Stimulated activated naive CD8-positive, alpha-beta T cell treated with anti-CD3 and anti-CD28 coated beads, Interleukin-15, Interleukin-2, amounts not matched to agents 100 ng/mL and 50 ng/mL, for 24 hours (primary cell): Measurements from ENCODE around the gene SAMD13.

ENCODE experiments used
- H3K27ac Mint-ChIP-seq: one replicate; pipeline ENCODE4 v1.8.0; 2021; ENCODE audit warnings: mild to moderate bottlenecking, mixed read lengths
- H3K27me3 Mint-ChIP-seq: one replicate; pipeline ENCODE4 v1.8.0; 2021; ENCODE audit warnings: mixed read lengths
- H3K36me3 Mint-ChIP-seq: one replicate; pipeline ENCODE4 v1.8.0; 2021; ENCODE audit warnings: low read depth, mixed read lengths
- H3K4me1 Mint-ChIP-seq: one replicate; pipeline ENCODE4 v1.8.0; 2021; ENCODE audit warnings: low read depth, mixed read lengths
- H3K4me3 Mint-ChIP-seq: one replicate; pipeline ENCODE4 v1.8.0; 2021; ENCODE audit warnings: mild to moderate bottlenecking, mixed read lengths
- H3K9me3 Mint-ChIP-seq: one replicate; pipeline ENCODE4 v1.8.0; 2021; ENCODE audit warnings: mixed read lengths

SAMD13 gene

DNA sequence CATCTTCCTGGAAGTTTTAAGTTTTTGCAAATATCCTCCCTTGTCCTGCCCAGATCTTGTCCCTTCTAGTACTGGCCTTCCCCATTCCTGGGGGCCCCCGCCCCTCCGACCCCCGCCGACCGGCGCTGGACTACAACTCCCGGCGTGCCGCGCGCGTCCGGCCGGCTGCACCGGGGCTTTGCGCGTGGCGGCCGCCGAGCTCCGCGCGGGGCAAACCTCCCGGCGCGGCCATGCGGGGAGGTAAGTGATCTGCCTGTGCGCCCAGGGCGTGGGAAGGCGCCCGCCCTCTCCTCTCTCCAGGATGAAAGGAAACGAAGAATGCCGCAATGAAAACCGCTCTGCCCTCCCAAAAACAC is 3.2 kb upstream of the SAMD13 start:
- peaks cover 44% of the 10 kb centered on the region for H3K4me1 Mint-ChIP-seq
- H3K9me3 Mint-ChIP-seq: no peaks in the 10 kb centered on the region
- H3K36me3 Mint-ChIP-seq: no peaks in the 10 kb centered on the region
- peak overlapping the region; percentile 80 for H3K27ac Mint-ChIP-seq
- peak overlapping the region; percentile 87 for H3K4me3 Mint-ChIP-seq
- no peaks in the 10 kb centered on the region for H3K27me3 Mint-ChIP-seq

DNA sequence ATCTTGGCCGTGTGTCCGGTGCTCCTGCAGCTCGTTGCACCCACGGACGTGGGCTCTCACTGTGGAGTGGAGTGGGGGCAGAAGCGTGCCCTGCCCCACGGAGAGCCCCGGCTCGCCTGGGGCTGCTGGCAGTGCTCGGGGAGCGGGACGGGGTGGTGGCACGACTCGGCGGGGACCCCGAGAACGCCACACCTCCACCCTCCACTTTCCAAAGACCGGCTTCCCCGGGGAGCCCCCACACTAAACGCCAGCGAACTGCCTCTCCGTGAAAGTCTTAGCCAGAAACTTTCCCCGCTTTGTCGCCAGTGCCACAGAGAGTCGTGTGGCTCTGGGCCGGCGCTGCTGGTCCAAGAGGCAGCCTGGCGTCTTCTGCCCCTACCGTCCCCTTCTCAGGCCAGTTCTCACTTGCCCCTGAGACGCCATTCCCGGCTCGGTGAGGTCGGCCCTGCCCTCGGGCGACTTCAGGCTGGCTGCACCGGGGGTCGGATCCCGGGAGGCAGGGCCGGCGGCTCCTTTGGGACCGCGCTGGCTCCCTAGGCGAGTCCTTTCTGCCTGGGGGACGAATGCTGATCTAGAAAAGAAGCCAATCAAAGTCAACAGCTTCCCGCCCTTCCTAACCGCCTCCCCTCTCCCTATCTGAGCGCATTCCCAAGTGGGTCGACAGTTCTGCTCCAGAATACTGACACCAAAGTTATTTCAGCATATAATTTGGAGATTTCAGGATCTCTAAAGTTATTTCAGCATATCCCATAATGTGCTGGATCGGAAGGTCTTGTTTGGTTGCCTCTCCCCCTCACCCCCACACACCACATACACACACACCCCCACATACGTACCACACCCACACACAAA is 2.6 kb upstream of the SAMD13 start:
- Mint-ChIP-seq H3K9me3 (no peaks in the 10 kb centered on the region), H3K4me1 (peaks cover 49% of the 10 kb centered on the region), H3K27me3 (no peaks in the 10 kb centered on the region), H3K4me3 (peak overlapping the region; percentile 87), H3K27ac (peak overlapping the region; percentile 90), H3K36me3 (no peaks in the 10 kb centered on the region)

DNA sequence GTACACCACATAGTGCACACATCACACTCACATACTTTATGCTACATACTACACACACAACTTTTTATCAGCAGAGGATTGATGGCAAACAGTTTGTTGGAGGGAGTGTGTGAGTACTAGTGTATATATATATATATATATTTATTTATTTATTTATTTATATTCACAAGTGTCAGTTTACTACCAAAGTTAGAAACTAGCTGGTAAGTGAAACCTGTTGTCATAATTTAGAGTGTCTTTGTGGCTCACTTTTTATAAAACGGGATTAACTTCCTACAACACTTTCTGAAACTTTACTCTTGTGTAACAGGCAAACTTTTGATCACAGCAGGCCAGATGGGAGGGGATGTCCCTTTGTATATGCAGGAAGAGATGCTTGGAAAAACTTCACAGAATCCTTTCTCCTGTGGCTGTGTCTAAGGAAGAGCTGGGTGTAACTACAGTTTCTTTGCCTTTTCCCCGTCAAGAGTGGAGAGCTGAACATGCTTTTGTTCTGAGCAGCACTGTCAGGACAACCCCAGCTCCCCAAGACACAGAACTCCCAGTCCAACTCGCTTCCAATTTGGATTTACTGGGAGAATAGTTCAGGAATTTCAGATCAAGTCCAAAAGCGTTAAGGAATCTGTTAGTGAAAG is 1.9 kb upstream of the SAMD13 start:
- peak overlapping the region; percentile 87 for H3K4me3 Mint-ChIP-seq
- no peaks in the 10 kb centered on the region for H3K36me3 Mint-ChIP-seq
- H3K4me1 Mint-ChIP-seq: peaks cover 53% of the 10 kb centered on the region
- H3K27me3 Mint-ChIP-seq: no peaks in the 10 kb centered on the region
- H3K9me3 Mint-ChIP-seq: no peaks in the 10 kb centered on the region
- peak overlapping the region; percentile 90 for H3K27ac Mint-ChIP-seq

DNA sequence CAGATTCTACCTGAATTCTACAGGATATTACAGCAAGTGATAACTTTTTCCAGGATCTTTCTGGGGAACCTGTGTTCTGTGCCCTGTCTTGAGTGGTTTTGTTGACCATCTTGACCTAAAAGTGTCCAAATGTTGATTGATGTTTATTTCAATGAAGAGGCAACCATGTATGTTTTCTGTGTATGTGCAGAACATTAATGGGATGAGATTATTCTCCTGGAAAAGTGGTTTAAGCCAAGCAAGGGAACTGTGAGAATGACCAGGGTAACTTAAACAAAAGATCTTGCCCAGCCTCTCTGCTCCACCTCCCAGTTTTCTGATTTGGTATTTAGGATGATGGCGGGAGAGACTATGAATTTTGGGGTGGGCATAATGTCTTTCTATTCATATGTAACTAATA is 1.0 kb upstream of the SAMD13 start:
- no peak overlapping the region for H3K4me3 Mint-ChIP-seq
- peaks cover 56% of the 10 kb centered on the region for H3K4me1 Mint-ChIP-seq
- H3K9me3 Mint-ChIP-seq: no peaks in the 10 kb centered on the region
- H3K27ac Mint-ChIP-seq: no peak overlapping the region
- H3K36me3 Mint-ChIP-seq: no peaks in the 10 kb centered on the region
- H3K27me3 Mint-ChIP-seq: no peaks in the 10 kb centered on the region

DNA sequence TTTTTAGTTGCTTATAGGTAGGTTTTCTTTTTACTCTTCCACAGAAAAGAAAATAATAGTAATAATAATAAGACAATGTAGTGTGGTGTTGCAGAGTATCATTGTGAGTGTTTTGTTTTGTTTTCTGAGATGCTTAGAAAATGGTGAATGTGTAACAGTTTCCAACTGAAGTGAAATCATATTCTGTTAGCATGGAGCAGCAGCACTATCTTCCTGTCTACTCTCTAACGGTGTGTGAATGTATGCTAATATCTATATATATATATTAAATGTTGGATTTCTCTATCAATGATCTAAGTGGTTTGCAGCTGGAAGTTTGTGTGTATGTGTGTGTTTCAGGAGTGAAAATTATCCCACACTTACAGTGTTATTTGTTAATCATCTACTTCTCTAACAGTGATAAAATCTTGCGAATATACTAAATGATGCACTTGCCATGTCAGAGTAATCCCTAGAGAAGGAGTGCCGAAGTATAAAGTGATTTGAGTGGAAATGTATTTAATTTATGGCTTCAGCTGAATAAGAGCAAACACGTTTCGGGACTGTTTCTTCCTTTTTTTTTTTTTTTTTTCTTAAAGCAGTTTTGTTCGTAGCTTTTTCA is 377 bp downstream of the SAMD13 start:
- Mint-ChIP-seq H3K4me1 (peaks cover 56% of the 10 kb centered on the region), H3K27ac (no peak overlapping the region), H3K4me3 (peak overlapping the region; percentile 77), H3K27me3 (no peaks in the 10 kb centered on the region), H3K36me3 (peaks cover 1% of the 10 kb centered on the region), H3K9me3 (peaks cover 1% of the 10 kb centered on the region)

DNA sequence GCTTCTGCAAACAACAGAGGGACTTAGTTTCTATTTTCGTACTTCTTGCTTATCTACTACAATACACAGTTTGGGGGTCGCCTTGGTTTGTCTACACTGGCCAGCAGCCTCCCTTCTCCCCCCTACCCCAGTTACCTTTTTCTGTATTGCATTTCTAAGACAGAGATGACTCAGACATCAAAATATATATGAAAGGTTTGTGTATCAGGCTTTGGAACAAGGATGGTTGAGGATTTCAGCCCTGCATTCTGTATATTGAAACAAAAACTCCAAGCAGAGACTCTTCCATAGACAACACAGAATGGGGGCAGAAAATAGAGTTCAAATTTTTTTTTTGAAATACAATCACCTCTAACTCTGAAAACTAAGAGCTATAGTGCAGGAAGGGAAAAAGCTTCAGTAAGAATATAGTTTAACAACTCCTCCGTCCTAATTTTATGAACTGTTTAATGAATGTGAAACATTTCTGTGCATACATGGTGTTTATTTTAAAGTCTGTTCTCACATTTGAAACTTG is 1.9 kb downstream of the SAMD13 start:
- no peak overlapping the region for H3K27ac Mint-ChIP-seq

DNA sequence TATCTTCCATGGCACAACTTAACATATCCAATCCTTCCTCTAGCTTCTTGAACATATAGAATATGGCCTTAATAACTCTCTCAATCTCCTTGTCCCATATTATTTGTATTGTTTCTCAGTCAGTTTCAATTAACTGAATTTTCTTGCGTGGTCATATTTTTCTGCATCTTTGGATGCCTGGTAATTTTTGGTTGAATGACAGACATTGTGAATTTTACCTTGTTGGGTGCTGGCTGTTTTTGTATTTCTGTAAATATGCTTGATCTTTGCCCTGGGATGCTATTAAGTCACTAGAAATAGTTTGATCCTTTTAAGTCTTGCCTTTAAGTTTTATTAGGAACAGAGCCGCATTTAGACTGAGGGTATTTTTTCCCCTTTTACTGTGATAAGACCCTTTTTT is 5.9 kb downstream of the SAMD13 start:
- H3K4me3 Mint-ChIP-seq: no peak overlapping the region
- no peaks in the 10 kb centered on the region for H3K27me3 Mint-ChIP-seq

More for the DNA sequence above, 1.9 kb downstream of the SAMD13 start:
- Mint-ChIP-seq H3K4me3 (peak overlapping the region; percentile 77), H3K36me3 (peaks cover 9% of the 10 kb centered on the region), H3K27me3 (no peaks in the 10 kb centered on the region), H3K9me3 (peaks cover 10% of the 10 kb centered on the region), H3K4me1 (peaks cover 52% of the 10 kb centered on the region)

DNA sequence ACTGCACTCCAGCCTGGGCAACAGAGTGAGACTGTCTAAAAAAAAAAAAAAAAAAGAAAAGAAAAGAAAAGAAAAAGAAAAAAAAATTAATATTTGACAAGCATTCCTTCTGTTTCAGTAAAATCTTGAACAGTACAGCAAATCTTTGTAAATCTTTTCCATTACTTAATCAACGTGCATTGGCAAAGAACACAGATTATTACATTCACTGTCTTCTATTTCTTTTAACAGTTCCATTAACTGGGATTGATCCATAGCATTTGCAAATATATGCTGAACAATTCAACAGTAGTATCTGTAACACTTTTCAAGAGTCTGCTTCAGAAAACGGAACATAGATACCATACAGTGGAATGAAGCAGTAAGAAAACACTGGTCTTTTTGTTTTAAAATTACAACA is 9.8 kb downstream of the SAMD13 start:
- peaks cover 10% of the 10 kb centered on the region for H3K9me3 Mint-ChIP-seq
- H3K4me3 Mint-ChIP-seq: no peak overlapping the region
- H3K36me3 Mint-ChIP-seq: peaks cover 9% of the 10 kb centered on the region
- no peaks in the 10 kb centered on the region for H3K27me3 Mint-ChIP-seq
- no peaks in the 10 kb centered on the region for H3K4me1 Mint-ChIP-seq
- no peak overlapping the region for H3K27ac Mint-ChIP-seq

More for the DNA sequence above, 5.9 kb downstream of the SAMD13 start:
- H3K27ac Mint-ChIP-seq: no peak overlapping the region
- H3K9me3 Mint-ChIP-seq: peaks cover 10% of the 10 kb centered on the region
- H3K4me1 Mint-ChIP-seq: peaks cover 21% of the 10 kb centered on the region
- H3K36me3 Mint-ChIP-seq: peaks cover 9% of the 10 kb centered on the region

DNA sequence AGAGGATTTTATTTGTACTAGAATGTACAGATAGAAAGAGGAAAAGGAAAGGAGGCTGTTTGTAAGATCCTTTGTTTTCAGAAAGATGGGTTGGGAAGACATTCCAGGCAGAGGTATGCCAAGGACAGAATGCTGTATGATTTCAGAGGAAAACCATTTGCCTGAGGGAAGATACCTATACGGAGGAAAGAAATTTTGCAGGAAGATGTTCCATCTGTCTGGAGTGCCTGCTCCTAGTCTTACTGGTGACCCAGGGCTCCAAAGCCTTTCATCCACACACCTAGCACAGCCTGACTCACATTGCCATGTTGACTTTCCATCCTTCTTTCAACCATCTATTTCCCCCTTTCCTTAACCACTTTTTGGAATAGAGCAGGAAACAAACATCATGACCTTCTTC is 18.2 kb downstream of the SAMD13 start:
- H3K9me3 Mint-ChIP-seq: no peaks in the 10 kb centered on the region
- H3K27ac Mint-ChIP-seq: no peak overlapping the region
- no peaks in the 10 kb centered on the region for H3K4me1 Mint-ChIP-seq
- no peak overlapping the region for H3K4me3 Mint-ChIP-seq
- H3K36me3 Mint-ChIP-seq: no peaks in the 10 kb centered on the region
- no peaks in the 10 kb centered on the region for H3K27me3 Mint-ChIP-seq

DNA sequence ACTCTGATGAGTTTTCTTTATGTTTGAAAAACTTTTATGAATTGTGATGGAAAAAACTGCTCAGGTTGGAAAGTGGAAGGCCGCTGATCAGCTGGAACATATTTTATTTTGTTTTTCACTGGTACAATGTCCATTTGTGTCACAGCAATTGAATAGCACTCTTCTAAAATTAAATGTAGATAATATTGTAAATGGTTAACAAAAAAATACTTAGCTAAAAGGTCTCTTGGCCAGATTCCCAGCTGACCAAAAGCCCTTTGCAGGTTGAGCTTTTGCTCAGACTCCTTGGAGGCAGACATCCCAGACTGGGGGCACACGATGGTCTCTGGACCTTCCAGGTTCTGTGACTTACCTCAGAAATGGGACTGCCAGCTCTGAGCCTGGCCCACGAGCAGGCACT is 26.3 kb downstream of the SAMD13 start:
- no peak overlapping the region for H3K4me3 Mint-ChIP-seq
- no peaks in the 10 kb centered on the region for H3K27me3 Mint-ChIP-seq
- H3K9me3 Mint-ChIP-seq: no peaks in the 10 kb centered on the region
- H3K27ac Mint-ChIP-seq: no peak overlapping the region
- no peaks in the 10 kb centered on the region for H3K4me1 Mint-ChIP-seq
- no peaks in the 10 kb centered on the region for H3K36me3 Mint-ChIP-seq

DNA sequence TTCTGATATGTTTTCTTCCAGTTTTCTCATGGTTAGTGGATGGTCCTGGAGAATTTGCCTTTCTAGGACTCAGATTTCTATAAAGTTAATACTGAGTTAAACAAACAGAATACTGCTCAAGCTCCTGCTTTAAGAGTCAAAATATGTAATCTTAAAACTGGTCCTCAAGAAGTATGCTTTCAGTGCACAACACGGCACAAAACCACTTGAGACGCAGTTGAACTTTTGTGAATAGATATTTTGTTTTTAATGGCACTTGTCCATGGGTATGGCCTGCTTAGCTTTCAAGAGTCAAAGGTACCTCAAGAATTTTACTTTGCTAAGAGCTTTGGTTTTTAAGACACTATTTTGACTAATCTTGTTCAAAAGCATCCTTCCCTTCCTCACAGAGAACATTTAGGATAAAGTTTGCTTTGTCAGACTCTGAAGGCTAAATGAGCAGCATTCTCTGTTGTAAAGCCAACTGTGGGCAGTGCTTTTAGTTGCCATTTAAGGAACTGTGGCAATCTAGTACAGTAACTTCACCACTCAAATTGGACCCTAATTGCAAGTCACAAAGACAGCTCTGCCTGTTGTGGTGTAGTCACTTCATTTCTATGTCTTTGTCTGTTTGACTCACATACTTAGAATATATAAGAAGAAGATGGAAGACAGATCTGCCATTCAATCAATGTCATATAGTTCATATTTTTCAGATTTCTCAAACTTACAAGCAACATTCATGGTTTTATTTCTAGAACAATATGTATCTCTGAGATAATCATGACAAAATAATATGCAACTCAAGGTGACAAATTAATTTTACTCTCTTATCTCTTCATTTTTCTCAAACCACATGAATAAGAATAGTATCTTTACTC is 28.8 kb downstream of the SAMD13 start:
- Mint-ChIP-seq H3K4me1 (peaks cover 10% of the 10 kb centered on the region), H3K36me3 (no peaks in the 10 kb centered on the region), H3K4me3 (no peak overlapping the region), H3K27me3 (no peaks in the 10 kb centered on the region), H3K27ac (no peak overlapping the region), H3K9me3 (no peaks in the 10 kb centered on the region)

DNA sequence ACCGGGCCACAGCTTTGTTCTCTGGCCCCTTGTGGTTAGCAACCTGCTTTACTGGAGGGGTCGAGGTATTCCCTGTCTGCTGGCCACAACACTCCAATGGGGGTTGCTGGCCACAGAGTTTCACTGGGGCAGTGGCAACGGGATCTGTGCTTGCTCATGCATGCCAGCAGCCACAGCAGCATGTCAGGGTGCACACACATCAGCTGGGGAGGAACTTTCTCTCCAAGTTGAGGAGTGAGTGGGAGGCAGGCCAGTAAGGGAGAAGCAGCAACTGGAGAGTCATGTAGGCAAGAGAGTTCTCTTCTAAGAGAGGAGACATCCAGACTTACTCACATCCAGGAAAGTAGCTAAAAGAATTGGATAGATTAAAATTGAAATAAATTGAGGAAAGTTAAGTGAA is 38.0 kb downstream of the SAMD13 start:
- Mint-ChIP-seq H3K27ac (no peak overlapping the region), H3K4me3 (no peak overlapping the region), H3K27me3 (no peaks in the 10 kb centered on the region), H3K4me1 (peaks cover 8% of the 10 kb centered on the region), H3K9me3 (peaks cover 15% of the 10 kb centered on the region), H3K36me3 (peaks cover 5% of the 10 kb centered on the region)

DNA sequence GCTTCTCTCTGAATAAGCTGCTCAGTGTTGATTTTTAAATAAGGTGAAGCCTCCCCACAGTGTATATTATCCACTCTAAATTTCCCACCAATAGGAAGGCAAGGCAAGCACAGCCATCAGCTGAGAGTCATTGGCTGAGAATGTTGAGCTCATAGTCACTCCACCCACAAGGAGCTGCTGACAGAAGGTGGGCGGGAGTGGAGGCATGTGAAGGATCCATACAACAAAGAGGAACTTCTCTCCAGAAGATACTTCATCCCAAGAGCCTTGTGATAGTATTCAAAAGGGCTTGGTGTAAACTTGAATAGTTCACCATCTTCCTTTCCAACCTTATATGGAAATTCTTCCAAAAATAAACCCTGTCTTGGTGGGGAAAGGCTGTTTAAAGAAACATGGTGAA is 42.8 kb downstream of the SAMD13 start:
- no peaks in the 10 kb centered on the region for H3K4me1 Mint-ChIP-seq
- H3K36me3 Mint-ChIP-seq: no peaks in the 10 kb centered on the region
- peaks cover 5% of the 10 kb centered on the region for H3K9me3 Mint-ChIP-seq
- H3K4me3 Mint-ChIP-seq: no peak overlapping the region
- H3K27me3 Mint-ChIP-seq: peaks cover 4% of the 10 kb centered on the region
- no peak overlapping the region for H3K27ac Mint-ChIP-seq

DNA sequence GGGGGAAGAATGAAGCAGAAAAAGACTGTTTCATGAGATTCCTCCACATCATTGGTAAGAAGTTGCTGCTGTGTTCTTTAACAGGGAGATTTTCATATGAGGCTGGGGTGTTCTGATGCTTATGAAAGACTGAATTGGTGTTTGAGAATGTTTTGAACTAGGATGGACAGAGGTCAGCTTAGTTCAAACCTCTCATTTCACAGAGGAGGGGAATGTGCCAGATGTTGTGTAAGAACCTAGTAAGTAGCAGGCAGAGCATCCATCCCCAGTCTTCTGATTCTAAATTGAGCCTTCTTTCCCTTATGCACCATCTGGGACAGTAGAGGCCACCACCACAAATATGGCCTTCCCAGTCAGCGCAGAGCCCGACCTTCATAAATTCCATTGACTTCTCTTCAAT is 43.7 kb downstream of the SAMD13 start:
- H3K36me3 Mint-ChIP-seq: no peaks in the 10 kb centered on the region
- peaks cover 5% of the 10 kb centered on the region for H3K9me3 Mint-ChIP-seq
- no peaks in the 10 kb centered on the region for H3K4me1 Mint-ChIP-seq
- peaks cover 4% of the 10 kb centered on the region for H3K27me3 Mint-ChIP-seq
- H3K4me3 Mint-ChIP-seq: no peak overlapping the region
- H3K27ac Mint-ChIP-seq: no peak overlapping the region
